BJ (cell line): ENCODE measurements around the gene MAML3. TPM values are rescaled to one million over a fixed set of nuclear protein-coding genes. Genes with fewer than 3 reads are reported as not detected.

Experiments used
- CTCF ChIA-PET: fragments of 350-600 bp; formaldehyde crosslinking; extraction: SDS; loops from one replicate; lab custom pipeline; 2021; ENCODE audit warnings: antibody characterized with exemption, inconsistent platforms; lab: Yijun Ruan, JAX
- POLR2A ChIA-PET: fragments of 300-600 bp; sonication (Branson Sonifier 250); formaldehyde crosslinking; extraction: SDS; loops from one replicate; lab custom pipeline; 2021; ENCODE audit warnings: antibody characterized with exemption; lab: Charles Lee
- DNase-seq: peaks from one replicate; pipeline ENCODE4 v3.0.0-alpha.2; 2011; ENCODE audit warnings: low read depth
- H3K27me3 ChIP-seq: 2 replicates; pipeline ENCODE4 v1.6.0; 2011; ENCODE audit warnings: low read length; ENCODE audit not compliant: control insufficient read depth, insufficient read depth
- H3K36me3 ChIP-seq: 2 replicates; pipeline ENCODE4 v1.5.1; 2011; ENCODE audit warnings: low read length; ENCODE audit not compliant: control insufficient read depth, insufficient read depth
- H3K4me3 ChIP-seq: 2 replicates; pipeline ENCODE4 v1.5.1; 2011; ENCODE audit warnings: low read depth, mild to moderate bottlenecking, control low read depth, low read length
- CTCF ChIP-seq: IDR thresholded peaks from 2 replicates; pipeline ENCODE4 v1.5.1; 2011; ENCODE audit warnings: low read depth, mild to moderate bottlenecking, control low read depth, inconsistent platforms, low read length, moderate library complexity; ENCODE audit not compliant: insufficient read depth
- polyA plus RNA-seq: library from polyadenylated mRNA; depleted of rRNA; stranded (reverse); fragments of >200 nt; gene quantifications from 2 replicates; pipeline ENCODE4 v1.2.3, GENCODE V29; 2011

Gene MAML3
- polyA plus RNA-seq, 1 experiment = 1.6 TPM

- CTCF ChIA-PET = no interaction called here
- DNase-seq = no peak
- TF ChIP-seq CTCF = no peak
- POLR2A ChIA-PET = no interaction called here
- H3K36me3 ChIP-seq = no peaks in the 10 kb centered on the region
- no peaks in the 10 kb centered on the region for H3K27me3 ChIP-seq
- no peak overlapping the region for H3K4me3 ChIP-seq
Measured at GRCh38 chr4:140096483-140096861, 57.5 kb downstream of the MAML3 start.

- TF ChIP-seq CTCF = no peak
- POLR2A ChIA-PET = no interaction called here
Measured at GRCh38 chr4:140095694-140096482, 58.1 kb downstream of the MAML3 start.

GRCh38 chr4:140094438-140095420 is 59.3 kb downstream of the MAML3 start:
- CTCF ChIA-PET = interaction anchor here (1.3 to 1.7 kb wide), 3 partner anchors 10 to 43 kb away, joined by 3 to 6 read pairs (median 3); no protein-coding TSS in a partner anchor
- Histone ChIP-seq H3K27me3 (no peaks in the 10 kb centered on the region), H3K36me3 (no peaks in the 10 kb centered on the region), H3K4me3 (no peak overlapping the region)
- no peak for TF ChIP-seq CTCF
- POLR2A ChIA-PET = no interaction called here
- DNase-seq = no peak

More at GRCh38 chr4:140095694-140096482, 58.1 kb downstream of the MAML3 start:
- CTCF ChIA-PET = interaction anchor here (1.3 to 1.5 kb wide), 2 partner anchors 11 to 31 kb away, joined by 3 read pairs; no protein-coding TSS in a partner anchor
- H3K36me3 ChIP-seq = no peaks in the 10 kb centered on the region
- H3K4me3 ChIP-seq = no peak overlapping the region
- no peaks in the 10 kb centered on the region for H3K27me3 ChIP-seq
- DNase-seq = no peak

GRCh38 chr4:140092094-140092851 is 61.7 kb downstream of the MAML3 start:
- no peaks in the 10 kb centered on the region for H3K36me3 ChIP-seq
- H3K4me3 ChIP-seq = peak overlapping the region; percentile 22
- H3K27me3 ChIP-seq = no peaks in the 10 kb centered on the region
- no peak for TF ChIP-seq CTCF
- CTCF ChIA-PET = no interaction called here
- POLR2A ChIA-PET = no interaction called here
- DNase-seq = no peak
